Left cardiac atrium (tissue), 4 donors: Measurements from ENCODE around the gene TNRC6A. TPM values are rescaled to one million over a fixed set of nuclear protein-coding genes. Genes with fewer than 3 reads are reported as not detected.
A peak's percentile ranks its signal among the peaks of the same experiment; 100 is the strongest.
"Not testable (repeated sequence)": the region's sequence is repeated elsewhere in the genome, so short reads cannot be mapped to it uniquely, and the experiment has no call there.

Source experiments
- ATAC-seq, 2 donors: fragments of 200-7000 bp; cut with Tn5 transposase; one replicate each; pipeline ENCODE4 v1.9.1; 2020; ENCODE audit warnings: mild to moderate bottlenecking in 2 of 2, moderate library complexity in 2 of 2
- DNase-seq: peaks from one replicate; pipeline ENCODE4 v3.0.0-alpha.2; 2020
- intact Hi-C, 2 donors: fragments of 100-400 bp; cut with DNase I; formaldehyde crosslinking; loops; one replicate each; pipeline versions ENCODE4 v1.14.1 to v1.15.1; 2022 to 2023
- long read RNA-seq: library from polyadenylated mRNA; unstranded; transcript quantifications from one replicate; pipeline ENCODE4 v2.0.0, GENCODE V29; 2021
- total RNA-seq, 2 donors: library from RNA; stranded (reverse); fragmentation: NEBNext Ultra II Directional; extraction: Animal tissue kit (Norgen Biotek cat#: 25700); gene quantifications; one replicate each; pipeline ENCODE4 v1.2.1, GENCODE V29; 2021
- donor health status: DM: no; HTN: yes; CAD: no.
- donor health status: DM: no; HTN: yes; CAD: no; lungs with severe emphysema.
- donor health status: DM: yes; HTN: yes; CAD: no.
- donor health status: Dilated cardiomyopathy.

Gene TNRC6A
- total RNA-seq, result 10 to 100 TPM; 31.5 to 31.9 TPM
- long read RNA-seq, partial matches to known transcripts, result 4 of 6 reads
- long read RNA-seq, other reads (novel, unspliced or antisense), result 2 of 6 reads

DNA sequence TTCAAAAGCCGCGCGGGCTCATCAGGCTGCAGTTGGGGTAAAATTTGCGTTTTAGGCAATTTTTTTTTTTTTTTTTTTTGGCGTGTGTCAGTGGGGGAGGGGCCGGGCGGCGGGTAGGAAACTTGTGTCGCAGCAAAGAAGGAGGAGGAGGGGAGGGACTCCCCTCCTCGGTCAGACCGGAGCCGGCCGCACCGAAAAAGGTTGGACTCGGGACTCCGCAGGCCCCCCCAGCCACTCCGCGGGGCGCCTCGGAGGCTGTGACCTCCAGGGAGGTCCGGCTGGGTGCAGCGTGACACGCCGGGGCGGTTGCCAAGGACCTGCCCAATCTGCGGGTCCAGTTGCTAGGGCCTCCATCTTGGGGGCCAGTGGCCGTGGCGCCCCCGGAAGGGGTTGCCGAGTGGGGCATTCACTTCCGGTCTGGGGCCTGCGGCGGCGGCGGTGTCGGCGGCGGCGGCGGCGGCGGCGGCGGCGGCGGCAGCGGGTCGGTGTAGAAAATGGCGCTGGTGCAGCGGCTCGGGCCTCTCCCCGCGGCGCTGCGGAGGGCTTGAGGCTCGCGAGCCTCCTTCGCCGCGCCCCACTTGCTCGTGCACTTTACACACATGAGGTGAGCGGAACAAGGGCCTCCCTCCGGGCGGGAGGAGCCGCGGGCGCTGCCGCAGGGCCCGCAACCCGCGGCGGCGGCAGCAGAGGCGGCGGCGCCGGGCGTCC, at the start of gene TNRC6A:
Gene TNRC6A (plus strand): TSS at position 409 of the 708 bp plus-strand sequence. CDS start 191 bp downstream, at position 600.
- intact Hi-C loops, result no loop called here
- DNase-seq, result peak; percentile 93
- ATAC-seq, result peak; percentile 97 to 98

DNA sequence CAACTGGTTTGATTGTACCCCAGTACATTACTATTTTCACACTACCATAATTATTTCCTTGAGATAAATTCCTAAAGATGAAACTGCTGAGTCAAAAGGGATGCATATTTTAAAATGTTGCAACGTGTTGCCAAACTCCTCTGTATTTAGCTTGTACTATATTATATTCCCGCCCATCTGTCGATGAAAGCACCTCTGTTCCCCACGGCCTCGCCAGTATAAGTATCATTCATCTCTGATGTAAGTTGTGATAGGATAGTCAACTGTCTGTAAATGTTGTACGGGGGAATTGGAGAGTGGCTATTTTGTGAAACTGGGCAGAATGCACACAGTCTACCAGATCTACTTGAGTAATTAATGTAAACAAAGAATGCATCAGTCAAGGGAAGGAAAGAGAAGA, 47.7 kb upstream of the TNRC6A start:
- ATAC-seq (no peak), DNase-seq (no peak)
- intact Hi-C loops, result no loop called here

DNA sequence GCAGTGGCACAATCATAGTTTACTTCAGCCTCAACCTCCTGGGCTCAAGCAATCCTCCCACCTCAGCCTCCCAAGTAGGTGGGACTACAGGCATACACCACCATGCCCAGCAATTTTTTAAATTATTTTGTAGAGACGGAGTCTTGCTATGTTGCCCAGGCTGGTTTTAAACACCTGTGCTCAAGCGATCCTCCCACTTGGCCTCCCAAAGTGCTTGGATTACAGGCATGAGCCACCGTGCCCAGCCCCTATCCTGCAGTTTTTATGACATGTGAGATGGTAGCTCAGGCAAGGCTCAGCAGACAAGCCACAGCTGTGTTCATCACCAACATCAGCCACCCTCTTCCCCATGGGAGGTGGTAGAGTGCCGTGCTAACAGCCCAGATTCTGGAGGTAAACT, 46.2 kb upstream of the TNRC6A start:
- intact Hi-C loops, result no loop called here
- DNase-seq (no peak), ATAC-seq (no peak)

DNA sequence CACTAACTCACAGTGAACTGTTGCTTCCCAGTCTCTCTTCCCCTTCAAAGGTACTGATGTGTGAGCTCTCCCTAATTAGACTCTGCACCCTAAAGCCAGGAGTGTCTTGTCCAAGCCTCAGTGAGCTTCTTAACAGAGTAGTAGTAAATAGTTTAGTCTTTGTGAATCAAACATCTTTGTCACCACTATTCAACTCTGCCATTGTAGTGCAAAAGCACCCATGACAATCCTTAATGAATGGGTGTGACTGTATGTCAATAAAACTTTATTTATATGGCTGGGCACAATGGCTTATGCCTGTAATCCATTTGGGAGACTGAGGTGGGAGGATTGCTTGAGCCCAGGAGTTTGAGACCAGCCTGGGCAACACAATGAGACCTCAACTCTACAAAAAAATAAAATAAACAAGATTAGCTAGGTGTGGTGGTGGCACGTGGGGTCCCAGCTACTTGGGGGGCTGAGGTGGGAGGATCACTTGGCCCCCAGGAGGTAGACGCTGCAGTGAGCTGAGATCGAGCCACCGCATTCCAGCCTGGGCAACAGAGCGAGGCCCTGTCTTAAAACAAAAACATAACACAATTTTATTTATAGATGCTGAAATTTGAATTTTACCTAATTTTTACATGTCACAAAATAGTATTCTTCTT, 45.5 kb upstream of the TNRC6A start:
- no peak for DNase-seq
- intact Hi-C loops, result no loop called here
- ATAC-seq, result no peak

DNA sequence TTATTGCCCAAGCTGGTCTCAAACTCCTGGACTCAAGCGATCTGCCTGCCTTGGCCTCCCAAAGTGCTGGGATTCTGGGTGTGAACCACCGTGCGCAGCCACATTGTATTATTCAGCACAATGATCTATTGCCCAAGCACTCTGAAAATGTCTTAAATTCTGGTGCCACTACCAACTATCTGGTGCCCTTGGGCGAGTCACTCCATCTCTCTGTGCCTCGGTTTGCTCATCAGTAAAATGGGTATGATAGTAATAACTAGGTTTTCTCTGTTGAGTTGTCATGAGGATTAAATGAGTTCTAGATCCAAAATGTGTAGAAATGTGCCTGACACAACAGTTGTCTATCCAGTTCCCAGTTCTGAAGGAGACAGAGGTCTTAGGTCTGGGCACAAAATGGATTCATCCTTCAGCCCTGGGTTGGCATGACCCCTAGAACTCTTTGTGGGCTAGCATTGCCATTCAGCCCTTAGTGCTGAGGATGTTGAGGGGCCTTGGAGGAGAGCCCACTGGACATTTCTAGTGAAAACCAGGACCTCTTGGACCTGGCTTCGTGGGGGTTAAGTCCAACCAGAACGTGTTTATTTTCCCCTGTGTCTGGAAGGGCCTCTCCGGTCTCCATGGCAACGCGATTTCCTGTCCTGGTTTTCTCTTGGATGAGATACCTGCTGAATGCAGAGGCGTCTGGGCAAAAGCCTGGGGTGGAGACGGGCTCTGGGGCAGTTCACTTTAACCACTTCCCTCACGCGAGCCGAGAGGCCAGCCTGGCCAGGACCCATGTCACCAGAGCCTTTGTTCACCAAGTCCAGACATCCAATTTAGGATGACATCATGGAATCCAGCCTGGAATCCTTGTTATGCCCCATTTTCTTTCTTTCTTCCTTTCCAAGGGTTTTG, 43.7 kb upstream of the TNRC6A start:
- peak; percentile 80 for DNase-seq
- ATAC-seq, result peak; percentile 71 to 87
- intact Hi-C loops, result loop anchor here in 1 of 2 donors (5.0 kb wide), 1 partner anchor 103 kb away; no protein-coding TSS in a partner anchor

DNA sequence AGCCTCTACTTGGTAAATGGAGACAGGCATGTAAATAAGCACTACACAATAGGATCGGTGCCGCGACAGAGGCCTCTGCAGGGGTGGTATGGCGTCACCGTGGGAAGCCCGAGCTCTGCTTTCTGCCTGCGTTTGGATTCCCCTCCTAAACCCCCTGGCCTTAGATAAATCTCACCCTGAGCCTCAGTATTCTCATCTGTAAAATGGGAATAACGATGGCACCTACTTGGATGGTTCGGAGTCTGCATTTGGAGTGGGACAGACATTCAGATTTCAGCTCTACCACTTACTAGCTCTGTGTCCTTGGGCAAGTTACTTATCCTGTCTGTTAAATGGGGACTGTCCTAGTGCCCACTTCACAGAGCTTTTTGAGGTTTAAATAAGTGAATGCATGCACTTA, 42.8 kb upstream of the TNRC6A start:
- intact Hi-C loops, result loop anchor here in 1 of 2 donors (5.0 kb wide), 1 partner anchor 104 kb away; no protein-coding TSS in a partner anchor
- no peak for DNase-seq
- ATAC-seq, result peak in 1 of 2 donors; percentile 17

DNA sequence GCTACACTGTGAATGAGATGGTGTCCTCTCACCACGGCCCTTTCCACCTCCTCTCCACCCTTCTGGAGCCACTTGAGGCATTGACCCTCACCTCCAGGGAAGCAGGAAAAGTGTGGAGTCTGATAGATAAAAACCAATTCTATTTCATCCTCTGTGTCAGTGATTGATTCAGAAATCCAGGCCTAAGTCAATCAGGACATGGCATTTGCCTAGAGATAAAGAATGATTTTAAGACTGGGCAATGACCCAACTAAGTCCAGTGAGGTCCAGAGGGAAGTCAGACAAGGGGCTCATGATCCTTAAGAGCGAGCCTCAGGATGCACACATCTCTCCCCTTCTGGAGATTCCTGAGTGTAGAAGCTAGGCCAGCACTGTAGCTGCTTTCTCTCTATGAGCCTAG, 41.1 kb upstream of the TNRC6A start:
- intact Hi-C loops, result loop anchor here in 1 of 2 donors (5.0 kb wide), 1 partner anchor 106 kb away; no protein-coding TSS in a partner anchor
- ATAC-seq (no peak), DNase-seq (no peak)

DNA sequence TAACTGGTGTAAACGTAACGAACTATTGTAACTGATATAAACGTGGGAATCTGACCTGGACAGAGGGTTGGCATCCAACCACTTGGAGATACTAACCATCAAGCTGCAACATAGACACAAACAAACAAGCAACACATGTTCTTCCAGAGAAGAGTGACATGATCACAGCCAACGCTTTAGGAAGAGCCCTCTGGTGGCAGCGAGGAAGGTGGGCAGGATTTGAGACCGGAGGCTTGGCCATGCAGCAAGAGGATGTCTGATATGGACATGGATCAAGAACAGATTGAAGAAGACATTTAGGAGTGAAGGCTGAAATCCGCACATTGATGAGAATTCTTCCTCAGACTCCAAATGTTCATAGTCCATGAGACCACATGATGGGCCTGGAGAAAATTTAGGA, 40.3 kb upstream of the TNRC6A start:
- ATAC-seq, result peak; percentile 44 to 46
- no peak for DNase-seq
- intact Hi-C loops, result loop anchor here in 1 of 2 donors (5.0 kb wide), 1 partner anchor 107 kb away; no protein-coding TSS in a partner anchor

DNA sequence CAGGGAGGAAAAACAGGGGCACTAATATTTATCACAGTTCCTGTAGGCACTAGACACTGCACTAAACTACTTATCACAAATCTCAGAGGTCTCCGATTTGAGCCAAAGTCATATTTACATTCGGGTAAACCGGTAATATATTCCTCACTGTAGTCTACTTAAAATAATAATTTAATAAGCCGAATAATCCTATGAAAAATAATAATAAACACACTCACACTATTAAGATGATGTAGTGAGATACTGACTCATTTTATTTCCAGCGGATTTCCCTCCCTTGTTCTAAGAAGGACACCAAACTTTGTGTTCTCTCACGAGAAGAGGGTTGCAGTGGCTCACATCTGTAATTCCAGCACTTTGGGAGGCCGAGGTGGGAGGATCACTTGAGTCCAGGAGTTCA, 36.6 kb upstream of the TNRC6A start:
- no peak for DNase-seq
- intact Hi-C loops, result no loop called here

DNA sequence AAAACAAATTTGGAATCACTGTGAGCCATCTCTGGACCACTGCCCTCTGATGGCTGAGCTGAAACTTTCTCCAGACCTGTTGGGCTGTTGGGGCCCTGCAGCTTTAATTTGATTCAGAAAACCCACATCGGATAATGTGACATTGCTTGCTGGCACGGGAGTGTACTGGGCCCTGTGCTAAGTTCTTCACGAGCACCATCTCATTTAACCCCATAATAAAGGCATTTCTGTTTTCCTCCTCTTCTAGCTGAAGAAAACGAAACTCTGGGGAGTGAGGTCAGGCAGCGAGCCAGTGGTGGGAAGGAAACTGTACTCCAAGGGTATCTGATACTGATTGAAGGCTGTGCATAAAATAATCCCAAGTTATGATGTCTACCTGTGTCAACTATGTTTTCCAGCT, 34.5 kb upstream of the TNRC6A start:
- intact Hi-C loops, result no loop called here
- DNase-seq (no peak), ATAC-seq (no peak)

More for the DNA sequence above, 36.6 kb upstream of the TNRC6A start:
- ATAC-seq, result no peak

DNA sequence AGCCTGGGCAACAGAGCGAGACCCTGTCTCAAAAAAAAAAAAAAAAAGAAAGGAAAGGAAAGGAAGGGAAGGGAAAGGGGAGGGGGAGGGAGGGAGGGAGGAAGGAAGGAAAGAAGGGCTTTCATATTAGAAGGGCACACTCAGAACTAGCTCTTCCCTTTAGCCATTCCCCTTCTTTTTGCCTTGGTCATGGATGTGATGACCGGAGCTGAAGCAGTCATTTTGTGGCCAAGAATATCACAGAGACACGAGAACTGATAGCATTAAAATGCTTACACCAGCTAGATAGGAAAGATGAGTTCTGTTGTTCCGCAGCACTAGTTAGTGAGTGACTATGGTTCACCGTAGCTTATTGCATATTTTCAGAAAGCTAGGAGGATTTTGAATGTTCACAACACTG, 32.8 kb upstream of the TNRC6A start:
- intact Hi-C loops, result no loop called here
- DNase-seq (no peak), ATAC-seq (no peak)

DNA sequence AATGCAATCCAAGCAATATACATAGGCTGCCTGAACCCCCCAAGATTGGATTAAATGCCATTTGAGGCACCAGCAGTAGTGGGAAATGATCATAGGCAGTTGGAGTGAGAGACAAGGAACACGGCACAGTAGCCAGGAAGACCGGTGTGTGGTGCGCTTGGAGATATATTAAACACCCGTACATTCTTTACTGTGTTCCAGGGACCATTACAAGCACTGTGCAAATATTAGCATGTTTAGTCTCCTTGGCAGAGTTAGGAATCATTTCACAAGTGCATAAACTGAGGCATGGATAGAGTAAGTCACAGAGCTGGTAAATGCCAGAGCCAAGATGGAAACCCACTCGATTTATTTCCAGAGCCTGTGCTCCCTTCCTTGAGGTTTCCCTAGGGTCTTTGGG, 31.1 kb upstream of the TNRC6A start:
- intact Hi-C loops, result no loop called here
- ATAC-seq (no peak), DNase-seq (no peak)

DNA sequence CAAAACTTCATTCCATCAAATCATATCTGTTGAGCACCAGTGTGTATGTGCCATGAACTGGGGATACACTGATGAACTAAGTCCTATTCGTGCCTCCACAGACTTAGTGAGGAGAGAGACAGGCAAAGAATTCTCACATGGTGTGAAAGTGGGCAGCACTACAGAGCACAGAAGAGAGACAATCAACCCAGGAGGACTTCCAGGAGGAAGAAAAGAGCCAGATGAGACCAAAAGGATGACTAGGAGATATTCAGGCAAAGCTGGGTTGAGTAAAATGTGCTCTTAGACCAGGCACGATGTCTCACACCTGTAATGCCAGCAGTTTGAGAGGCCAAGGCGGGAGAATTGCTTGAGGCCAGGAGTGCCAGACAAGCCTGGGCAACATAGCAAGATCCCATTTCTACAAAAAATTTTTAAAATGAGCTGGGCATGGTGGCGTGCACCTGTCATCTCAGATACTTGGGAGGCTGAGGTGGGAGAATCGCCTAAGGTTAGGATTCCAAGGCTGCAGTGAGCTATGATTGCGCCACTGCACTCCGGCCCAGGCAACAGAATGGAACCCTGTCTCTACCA, 30.2 kb upstream of the TNRC6A start:
- DNase-seq (no peak), ATAC-seq (no peak)
- intact Hi-C loops, result no loop called here

DNA sequence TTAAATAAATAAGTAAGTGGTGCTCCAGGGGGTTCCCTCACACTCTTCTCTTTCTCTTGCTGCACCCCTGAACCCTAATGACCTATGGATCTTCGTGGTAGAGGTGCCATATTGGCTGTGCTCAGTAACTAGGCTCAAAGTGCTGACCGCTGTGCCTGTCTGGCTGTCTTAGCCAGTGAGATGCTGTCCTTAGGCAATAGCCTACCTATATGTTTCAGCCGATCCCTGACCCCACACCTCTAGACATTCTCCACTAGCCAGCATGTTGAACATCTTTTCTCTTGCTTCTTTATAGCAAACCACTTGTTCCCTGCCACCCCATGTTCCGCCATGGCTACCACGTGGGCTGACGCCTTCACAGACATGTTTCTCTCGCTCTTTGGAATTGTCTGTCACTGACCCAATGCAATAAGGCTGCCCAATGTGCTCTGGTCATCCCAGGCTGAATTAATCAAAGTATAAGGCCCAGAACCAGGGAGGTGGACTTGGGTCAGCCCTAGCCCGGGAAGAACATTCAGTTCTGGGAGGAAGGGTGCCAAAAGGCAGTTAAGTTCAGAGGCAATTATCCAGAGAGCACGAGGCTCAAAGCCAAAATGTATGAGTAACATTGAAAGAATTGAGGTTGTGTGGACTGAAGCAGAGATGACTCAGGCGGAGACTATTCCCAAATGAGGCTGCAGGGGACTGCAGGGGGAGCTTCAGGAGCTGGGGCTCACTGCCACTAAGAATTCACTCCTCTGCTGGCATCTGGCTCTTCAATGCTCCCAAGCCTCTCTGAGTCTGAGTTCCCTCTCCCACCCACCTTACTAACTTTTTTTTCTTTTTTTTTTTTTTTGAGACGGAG, 28.7 kb upstream of the TNRC6A start:
- ATAC-seq (peak; percentile 97 to 98), DNase-seq (peak; percentile 75)
- intact Hi-C loops, result no loop called here

DNA sequence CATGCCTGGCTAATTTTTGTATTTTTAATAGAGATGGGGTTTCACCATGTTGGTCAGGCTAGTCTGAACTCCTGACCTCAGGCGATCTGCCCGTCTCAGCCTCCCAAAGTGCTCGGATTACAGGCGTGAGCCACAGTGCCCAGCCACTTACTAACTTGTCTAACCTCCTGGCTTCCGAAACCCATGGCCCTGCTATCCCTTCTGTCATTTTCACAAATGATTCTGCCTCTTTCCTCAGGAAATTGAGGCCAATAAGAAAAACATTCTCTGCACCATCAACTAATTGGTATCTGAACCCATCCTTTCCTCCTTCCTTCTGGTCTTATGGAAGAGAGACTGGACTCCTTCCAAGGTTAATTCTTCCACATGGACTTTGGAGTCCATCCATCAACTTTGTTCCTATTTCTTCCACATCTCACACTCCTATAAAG, 27.9 kb upstream of the TNRC6A start:
- DNase-seq (no peak), ATAC-seq (peak; percentile 32 to 34)
- intact Hi-C loops, result no loop called here

DNA sequence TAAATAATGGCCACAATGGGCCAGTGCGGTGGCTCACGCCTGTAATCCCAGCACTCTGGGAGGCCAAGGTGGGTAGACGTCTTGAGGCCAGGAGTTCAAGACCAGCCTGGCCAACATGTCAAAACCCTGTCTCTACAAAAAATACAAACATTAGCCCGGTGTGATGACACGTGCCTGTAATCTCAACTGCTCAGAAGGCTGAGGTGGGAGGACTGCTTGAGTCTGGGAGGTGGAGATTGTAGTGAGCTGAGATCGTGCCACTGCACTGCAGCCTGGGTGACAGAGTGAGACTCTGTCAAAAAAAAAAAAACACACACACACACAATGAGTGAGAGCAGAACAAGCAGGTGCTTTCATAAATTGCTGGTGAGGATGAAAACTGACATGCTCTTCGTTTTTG, 21.7 kb upstream of the TNRC6A start:
- intact Hi-C loops, ATAC-seq, DNase-seq: not testable (repeated sequence)

DNA sequence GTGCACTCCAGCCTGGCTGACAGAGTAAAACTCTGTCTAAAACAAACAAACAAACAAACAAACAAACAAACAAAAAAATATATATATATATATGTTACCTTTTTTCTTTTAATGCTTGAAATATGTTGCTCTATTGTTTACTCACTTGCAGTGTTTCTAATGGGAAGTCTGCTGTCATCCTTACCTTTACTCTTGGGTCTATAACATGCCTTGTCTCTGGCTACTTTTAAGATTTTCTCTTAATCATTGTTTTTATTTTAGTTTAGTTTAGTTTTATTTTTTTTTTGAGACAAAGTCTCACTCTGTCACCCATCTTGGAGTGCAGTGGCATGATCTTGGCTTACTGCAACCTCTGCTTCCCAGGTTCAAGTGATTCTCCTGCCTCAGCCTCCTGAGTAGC, 16.1 kb upstream of the TNRC6A start:
- intact Hi-C loops, result no loop called here
- DNase-seq (no peak), ATAC-seq (no peak)

DNA sequence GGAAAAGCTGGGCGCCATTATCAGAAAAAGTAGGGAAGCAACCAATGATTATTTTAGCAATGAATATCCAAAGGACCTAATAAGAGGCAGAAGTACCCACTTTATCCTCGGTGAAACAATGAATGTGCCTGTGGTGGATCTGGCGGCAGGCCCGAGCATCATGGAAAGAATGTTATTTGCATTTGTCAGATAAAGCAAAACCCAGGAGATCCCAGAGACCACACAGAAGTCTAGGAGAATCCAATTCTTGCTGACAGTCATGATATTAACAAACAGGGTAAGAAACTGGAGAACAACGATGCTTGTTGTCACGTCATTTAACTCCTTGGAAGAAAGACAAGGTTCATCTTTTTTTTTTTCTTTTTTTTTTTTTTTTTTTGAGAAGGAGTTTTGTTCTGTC, 12.0 kb upstream of the TNRC6A start:
- ATAC-seq (no peak), DNase-seq (no peak)
- intact Hi-C loops, result no loop called here
